GM18507 (cell line): ENCODE results near the gene ZNF474.

ENCODE experiments used
- DNase-seq: peaks from one replicate; pipeline ENCODE4 v3.0.0; 2011; ENCODE audit warnings: low read depth; ENCODE audit not compliant: insufficient read length; ENCODE audit errors: extremely low spot score
- FAIRE-seq: peaks from 2 replicates; lab custom pipeline; 2011; peaks lifted over from hg19 to GRCh38; lab: Jason Lieb, UNC

Gene ZNF474

DNA sequence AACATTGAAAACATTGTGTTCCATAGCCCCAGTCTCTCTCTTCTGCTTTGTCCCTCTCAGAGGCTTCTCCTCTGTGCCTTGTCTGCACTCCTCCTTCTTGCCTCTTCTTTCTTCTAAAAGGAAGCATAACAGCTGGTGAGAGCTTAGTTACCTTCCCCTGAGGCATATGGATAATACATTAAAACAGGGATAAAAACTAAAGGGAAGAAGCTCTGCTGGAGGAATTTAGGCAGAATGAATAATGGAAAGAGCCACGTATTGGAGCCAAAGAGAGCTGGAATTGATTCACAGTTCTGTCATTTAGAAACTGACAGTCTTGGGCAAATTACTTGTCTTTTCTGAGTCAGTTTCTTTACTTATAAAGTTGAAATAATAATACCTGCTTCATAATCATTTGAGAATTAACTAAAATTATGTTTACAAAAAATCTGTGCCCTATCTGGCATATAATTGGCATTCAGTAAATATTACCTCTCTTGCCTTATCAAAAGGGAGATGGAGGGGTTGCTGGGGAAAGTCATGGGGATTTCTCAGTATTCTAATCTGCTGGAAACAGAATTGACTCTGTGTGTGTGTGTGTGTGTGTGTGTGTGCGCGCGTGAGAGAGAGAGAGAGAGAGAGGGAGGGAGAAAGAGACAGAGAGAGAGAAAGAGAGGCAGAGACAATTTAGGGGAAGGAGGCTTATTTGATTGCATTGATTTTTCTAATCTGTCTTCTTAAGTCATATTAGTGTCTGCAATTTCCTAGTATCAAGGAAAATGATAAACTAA, 20.2 kb downstream of the ZNF474 start:
- FAIRE-seq = no peak

DNA sequence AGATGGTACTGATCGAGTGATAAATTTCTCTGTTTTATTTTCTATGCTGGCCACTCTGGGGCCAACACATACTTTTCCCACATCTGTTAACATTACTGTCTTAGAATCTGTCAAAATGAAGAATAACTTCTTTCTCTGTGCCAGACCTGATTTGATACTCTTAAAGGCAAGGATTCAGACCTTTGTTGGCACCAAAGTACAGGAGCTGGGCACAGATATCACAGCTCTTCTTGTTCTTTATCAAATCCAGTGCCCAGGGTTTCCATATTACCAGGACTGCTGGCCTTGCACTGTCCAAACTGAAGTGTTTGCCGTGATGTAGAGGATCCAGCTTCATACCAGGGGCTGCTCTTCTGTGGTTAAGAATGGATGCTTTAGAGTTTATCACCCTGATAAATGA, 20.9 kb downstream of the ZNF474 start:
- no peak for DNase-seq
- FAIRE-seq = no peak

More for the DNA sequence above, 20.2 kb downstream of the ZNF474 start:
- no peak for DNase-seq

DNA sequence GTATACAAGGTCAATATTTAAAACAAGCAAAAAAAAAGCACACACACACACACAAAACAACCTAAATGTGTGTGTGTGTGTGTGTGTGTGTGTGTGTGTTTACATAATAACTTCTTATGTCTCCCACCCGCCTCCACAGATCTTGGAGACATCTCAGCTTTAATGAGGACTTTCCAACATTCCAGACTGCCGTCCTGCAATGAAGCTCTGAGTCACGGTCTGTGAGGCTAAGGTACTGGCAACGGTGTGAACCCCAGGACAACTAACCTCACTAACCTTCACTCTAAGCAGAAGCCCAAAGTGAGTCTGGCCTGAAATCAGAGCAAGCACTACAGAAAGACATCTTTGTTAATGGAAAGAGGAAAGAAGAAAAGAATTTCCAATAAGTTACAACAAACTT, 22.3 kb downstream of the ZNF474 start:
- no peak for FAIRE-seq
- DNase-seq = no peak

DNA sequence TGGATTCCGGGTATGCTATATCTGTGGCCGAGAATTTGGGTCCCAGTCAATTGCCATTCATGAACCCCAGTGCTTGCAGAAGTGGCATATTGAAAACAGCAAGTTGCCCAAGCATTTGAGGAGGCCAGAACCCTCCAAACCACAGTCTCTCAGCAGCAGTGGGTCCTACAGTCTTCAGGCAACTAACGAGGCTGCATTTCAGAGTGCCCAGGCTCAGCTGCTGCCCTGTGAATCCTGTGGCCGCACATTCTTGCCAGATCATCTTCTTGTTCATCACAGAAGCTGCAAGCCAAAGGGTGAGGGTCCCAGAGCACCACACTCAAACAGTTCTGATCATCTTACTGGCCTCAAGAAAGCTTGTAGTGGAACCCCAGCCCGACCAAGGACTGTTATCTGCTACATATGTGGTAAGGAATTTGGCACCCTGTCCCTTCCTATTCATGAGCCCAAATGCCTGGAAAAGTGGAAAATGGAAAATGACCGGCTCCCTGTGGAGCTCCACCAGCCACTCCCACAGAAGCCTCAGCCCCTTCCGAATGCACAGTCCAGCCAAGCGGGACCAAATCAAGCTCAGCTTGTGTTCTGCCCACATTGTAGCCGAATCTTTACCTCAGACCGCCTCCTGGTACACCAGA, 23.0 kb downstream of the ZNF474 start:
- no peak for FAIRE-seq
- no peak for DNase-seq

DNA sequence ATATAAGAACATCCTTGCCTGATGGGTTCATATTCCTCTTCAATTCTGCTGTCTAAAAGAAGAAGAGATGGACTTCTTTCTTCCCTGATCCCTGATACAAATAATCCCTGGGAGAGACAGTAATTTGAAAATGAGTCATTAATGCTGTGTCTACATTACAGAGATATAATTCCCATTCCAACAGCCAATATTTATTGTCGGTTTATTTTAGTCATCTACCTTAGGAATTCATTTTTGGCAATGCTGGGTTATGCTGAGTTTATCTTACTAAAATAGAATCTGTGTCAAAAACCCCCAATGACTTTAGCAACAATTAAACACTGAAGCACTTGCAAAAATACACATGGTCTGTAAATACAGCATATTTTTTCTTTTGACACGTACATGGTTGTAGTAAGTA, 23.9 kb downstream of the ZNF474 start:
- no peak for DNase-seq
- FAIRE-seq = no peak

DNA sequence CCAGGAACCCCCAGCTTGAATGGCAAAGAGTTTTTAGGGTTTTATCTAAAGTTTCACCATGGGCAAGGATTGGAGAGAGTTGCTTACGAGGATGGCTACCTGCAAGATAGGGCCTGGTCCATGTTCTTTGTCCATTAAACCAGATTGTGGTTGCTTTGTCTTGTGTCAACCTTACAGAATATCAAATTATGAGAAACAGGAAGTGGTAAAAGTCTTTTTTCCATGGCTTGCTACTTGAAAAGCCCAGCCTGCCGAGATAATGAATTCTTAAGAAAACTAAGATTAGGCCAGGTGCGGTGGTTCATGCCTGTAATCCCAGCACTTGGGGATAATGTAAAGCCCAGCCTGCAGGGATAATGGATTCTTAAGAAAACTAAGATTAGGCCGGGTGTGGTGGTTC, 24.4 kb downstream of the ZNF474 start:
- FAIRE-seq (no peak), DNase-seq (no peak)

DNA sequence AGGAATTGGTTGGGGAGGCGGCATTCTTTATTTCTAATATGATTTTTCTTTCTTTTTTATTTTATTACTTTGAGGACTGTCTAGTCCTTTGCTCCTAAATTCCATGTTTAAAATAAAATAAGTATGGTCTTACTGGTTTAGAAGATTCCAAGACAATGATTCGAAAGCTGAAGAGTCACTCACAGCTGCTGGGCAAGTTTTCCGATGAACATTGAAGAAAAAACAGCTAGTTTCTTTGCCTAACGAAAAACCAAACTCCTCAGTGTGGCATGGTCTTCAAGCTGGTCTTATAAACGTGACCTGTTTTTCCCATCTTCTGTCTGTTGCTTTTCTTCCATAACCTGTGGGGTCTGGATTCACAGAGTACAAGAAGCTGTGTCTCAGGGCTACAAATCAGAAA, 25.1 kb downstream of the ZNF474 start:
- DNase-seq (no peak), FAIRE-seq (no peak)

DNA sequence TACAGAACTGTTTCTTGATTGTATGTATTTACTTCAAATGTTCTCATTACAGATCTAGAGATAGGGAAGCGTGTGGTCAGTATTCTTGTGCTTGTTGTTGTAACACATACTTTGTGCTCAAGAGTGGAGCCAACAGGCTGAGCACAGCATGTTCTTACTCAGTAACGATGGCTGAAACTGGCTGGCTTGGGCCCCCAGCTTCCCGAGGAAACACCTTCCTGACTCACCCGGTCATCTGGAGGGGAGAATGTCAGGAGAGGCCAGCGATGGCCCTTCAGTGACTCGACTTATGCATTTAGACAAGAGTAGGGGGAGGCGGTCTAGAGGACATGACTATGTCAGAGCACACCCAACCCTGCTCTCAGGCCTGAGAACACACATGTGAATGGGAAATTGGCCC, 25.6 kb downstream of the ZNF474 start:
- DNase-seq (no peak), FAIRE-seq (no peak)

DNA sequence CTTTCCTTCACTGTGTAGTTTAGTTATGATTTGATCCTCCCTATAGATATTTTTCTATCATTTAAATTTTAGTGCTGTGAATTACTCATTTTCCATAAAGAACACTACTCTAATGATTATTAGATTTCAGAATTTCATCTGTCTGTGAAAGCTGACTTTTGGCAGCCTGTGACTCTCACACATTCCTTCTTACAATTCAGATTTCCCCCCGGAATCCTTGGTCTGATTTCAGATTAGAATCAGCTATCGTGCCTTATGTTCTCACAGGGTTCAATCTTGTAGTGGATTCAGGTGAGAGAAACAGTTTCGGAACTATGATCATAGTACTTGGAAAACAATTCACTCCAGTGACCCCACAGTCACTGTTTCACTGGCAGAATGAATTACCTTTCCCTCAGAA, 26.2 kb downstream of the ZNF474 start:
- DNase-seq (no peak), FAIRE-seq (no peak)

DNA sequence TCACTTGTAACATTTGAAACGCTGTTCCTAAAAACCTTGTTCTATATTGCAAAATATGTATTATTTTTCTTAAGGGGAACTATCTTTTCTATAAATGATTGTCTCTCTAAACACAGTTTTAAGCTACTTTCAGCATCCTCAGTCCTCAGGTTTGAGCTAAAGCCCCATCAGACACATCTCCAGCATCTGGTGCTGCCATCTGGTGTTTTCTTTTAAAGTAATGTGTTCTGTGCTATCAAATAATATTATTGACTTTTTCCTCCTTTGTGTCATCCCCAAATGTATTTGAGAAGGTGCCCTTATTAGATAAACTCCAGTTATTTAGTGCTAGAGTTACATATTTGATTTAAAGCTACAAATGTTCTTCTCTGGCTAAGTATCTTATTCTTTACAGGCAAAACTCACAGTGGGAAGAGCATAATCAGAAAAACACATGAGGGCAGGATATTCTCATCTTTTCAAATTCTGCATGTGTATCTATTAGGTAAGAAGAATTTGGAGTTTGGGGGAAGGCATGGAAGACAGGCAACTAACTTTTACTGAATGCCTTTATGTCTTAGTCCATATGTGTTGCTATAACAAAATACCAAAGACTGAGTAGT, 27.5 kb downstream of the ZNF474 start:
- DNase-seq (no peak), FAIRE-seq (no peak)

DNA sequence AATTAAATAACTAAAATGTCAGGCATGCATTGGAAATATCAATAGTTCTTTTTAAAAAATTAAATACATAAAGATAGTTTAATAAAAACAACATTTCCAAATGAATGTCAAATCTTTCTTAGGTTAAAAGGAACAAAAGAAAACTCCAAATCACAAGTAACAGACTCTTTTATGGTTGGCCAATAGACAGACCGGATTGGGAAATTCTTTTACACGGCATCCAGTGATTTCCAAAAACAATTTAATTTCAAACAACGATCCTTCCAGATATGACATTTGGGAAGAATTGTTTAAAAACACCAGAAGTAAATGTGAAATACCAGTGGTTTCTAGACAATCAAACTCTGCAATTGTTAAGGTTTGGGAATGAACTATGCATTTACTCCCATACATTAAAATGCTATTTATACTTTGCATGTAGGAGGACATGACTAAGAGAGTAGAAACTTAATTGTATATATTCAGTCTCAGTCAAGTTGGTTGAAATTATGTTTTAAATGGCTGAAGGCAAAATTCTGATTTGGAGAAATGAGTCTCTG, 32.8 kb downstream of the ZNF474 start:
- no peak for FAIRE-seq
- no peak for DNase-seq

DNA sequence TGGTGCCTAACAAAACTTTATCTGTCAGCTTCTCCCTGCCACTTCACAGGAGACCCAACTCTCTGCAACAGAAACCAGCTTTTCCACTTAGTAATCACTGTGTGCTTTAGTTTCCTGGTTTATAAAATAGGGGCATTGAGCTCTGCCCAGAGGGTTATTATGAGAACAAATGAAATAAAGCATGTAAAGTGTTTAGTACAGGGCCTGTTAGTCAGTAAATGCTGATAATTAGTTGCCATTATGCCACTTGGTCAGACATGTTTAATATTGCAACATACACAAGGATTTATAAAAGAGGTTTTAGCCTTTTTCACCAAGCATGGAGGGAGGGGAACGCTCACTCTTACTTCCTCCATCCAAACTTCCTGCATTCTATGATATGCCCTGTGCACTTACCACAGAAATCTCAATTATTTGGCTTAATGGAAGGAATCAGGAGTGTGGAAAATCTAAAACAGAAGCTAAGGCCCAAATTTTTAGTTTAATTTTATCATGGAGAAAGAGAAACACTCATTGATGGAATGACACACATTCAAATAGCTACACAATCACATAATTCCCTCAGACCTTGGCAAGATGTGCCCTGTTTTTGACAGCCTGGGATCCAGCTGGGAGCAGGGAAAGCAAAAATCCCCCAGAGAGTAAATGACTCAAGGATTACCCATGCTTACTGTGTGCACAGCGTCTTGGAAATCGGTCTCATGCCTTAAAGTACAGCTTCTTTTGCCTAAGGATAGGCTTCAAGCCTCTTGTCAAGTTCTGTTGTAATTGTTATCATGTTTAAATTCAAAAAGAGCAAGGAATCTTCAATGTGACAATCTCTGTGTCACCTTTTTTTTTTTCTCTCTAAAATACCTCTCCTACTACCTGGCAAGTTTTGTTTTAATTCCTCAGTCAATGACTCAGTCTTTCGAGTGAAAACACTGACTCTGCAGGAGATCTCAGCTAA, 34.0 kb downstream of the ZNF474 start:
- DNase-seq = no peak
- no peak for FAIRE-seq

DNA sequence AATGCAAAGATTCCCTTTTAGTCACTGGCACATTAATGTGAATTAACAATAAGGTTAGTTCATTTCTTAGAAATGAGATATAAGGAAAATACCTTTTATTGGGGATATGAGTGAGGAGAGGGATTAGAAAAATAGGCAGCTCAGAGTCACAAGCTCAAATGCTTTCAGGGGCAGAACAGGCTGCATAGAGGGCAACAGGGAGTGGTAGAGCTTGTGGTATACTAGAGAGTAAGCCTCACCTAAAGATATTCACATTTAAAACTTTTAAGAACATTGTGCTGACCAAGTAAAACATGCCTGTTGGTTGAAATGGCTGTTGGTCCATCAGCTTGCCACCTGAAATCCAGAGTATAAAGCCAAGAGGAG, 34.7 kb downstream of the ZNF474 start:
- DNase-seq (no peak), FAIRE-seq (no peak)

DNA sequence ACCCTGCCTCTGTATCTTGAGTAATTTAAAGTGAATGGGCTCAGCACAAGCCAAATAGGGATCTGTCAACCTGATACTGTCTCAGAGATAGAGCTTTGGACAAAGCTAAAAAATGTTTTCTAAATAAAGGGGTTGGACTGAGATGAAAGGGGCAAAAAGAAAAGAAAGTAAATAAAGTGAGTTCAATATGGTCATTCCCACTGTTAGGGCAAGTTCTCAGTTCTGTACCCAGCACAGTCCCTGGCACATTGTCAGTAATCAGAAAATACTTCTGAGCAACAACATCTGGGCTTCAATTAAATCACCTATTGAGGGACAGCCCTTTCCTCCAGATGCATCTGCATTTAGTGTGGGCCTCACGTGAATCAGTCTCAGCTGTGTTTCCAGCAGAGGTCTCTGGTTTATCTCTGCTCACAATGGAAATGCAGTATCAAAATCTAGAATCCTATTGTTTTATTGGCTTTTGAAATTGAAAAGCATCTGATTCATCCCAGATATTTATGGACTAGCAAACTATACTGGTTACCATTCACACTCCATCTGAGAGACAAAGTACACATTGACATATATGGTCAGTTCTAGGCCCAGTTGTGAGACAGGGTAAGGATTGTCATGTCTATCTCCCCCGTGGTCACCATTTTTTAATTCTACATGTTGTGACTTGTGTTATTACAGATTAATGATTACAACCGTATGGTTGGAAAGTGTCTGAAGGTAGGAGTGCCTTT, 35.6 kb downstream of the ZNF474 start:
- DNase-seq (no peak), FAIRE-seq (no peak)

DNA sequence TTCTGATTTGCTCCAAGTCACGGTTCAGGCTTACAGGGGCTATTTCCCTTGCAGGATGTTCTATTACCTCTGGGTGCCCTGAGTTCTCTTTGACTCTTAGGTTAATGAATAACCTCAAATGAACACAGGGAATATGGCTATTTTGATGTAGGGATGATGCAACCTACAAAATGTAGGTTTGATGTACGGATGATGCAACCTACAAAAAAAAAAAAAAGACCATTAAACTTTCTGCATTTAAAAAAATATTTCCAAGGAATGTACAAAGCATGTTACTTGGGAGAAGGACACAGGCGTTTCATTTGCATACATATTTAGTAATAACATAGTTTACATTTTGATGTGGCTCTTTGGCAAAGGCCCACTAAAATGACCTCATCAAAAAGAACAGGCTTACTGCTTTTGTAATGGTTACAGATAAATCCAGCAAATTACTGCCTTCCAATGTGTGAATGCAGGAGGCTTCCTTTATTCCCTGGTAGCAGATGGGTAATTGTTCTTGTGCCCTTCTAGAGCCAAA, 36.3 kb downstream of the ZNF474 start:
- DNase-seq (no peak), FAIRE-seq (no peak)

DNA sequence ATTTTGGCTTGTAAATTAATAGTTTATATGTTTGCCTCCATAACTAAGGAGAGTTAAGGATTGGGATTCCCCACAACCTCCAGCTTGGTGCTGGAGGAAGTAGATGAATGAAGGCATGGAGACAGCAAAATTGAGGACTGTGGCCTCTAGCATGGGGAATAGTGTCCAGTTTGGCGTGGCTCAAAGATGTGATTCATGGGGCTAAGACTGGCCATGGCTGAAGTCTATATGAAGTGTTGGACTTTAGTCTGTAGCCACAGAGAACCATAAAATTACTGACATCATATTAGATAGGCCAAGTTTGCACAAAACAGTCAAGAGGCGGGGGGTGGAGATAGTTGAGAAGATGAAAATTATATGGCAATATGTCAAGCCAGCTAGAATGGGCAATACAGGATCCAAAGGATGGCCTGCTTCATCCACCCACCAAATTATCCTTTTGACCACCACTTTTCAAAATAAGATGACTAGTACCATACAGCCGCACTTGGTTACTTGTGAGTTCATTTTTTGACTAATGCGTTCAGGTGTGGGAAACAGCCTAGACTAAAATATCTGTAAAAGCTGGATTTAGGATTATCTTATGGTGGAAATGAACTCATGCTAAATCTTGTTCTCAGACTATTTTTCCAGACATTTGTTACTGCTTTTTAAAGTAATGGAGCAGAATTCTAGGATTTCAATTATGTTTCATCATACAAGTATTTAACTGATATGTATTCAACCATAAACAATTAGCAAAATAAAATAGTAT, 40.2 kb downstream of the ZNF474 start:
- FAIRE-seq (no peak), DNase-seq (no peak)

DNA sequence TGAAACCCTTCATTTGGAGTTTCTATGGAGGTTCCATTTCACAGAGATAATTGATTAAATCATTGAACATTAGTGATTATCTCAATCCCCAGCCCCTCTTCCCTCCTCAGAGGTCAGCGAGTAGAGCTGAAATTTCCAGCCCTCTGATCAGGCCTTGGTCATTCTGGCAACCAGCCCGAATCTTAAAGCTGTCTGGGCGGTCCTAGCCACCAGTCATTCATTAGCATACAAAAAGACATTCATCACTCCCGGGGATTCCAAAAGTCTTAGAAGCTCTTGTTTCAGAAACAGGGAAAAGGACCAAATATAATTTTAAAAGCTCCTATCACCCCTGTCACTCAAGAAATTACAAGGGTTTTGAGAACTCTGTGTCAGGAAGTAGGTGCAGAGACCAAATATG, 41.3 kb downstream of the ZNF474 start:
- FAIRE-seq = no peak
- no peak for DNase-seq

DNA sequence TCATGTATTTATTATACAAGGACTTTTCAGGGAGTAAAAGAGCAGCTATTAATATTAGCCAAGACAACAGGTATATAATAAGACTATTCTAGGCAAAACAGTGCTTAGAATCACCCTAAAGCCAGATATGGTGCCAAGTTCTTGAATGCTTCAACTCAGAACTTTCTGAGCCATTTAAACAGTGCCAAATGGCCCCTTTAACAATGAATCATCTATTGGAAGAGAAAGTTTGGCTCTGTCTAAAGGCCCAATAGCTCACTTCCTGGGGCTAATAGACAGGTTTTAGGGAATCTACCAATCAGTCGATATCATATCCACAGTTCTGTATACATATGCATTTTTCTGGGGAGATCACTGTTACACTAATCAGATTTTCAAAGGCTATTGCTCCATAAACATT, 42.9 kb downstream of the ZNF474 start:
- FAIRE-seq (no peak), DNase-seq (no peak)
